T-helper 22 cell (primary cell): Measurements from ENCODE around the gene GALNT15.

Experiments used
- DNase-seq: peaks from one replicate; pipeline ENCODE4 v3.0.0-alpha.2; 2020; ENCODE audit warnings: low read depth

Gene GALNT15

GRCh38 chr3:16168211-16168610 lies 6.3 kb upstream of the GALNT15 start:
- no peak for DNase-seq

GRCh38 chr3:16171009-16171408 lies 3.5 kb upstream of the GALNT15 start:
- no peak for DNase-seq

GRCh38 chr3:16171825-16172224 lies 2.7 kb upstream of the GALNT15 start:
- DNase-seq, result no peak

- no peak for DNase-seq
Measured at GRCh38 chr3:16173283-16174025, 1.0 kb upstream of the GALNT15 start.

- no peak for DNase-seq
Measured at GRCh38 chr3:16174026-16174355, 489 bp upstream of the GALNT15 start.

GRCh38 chr3:16174976-16175901 lies 759 bp downstream of the GALNT15 start:
- no peak for DNase-seq

- no peak for DNase-seq
Measured at GRCh38 chr3:16176391-16177030, 2.0 kb downstream of the GALNT15 start.

GRCh38 chr3:16177382-16177781 lies 2.9 kb downstream of the GALNT15 start:
- no peak for DNase-seq

GRCh38 chr3:16177962-16178627 lies 3.6 kb downstream of the GALNT15 start:
- DNase-seq, result peak; percentile 11

GRCh38 chr3:16178628-16178988 lies 4.1 kb downstream of the GALNT15 start:
- no peak for DNase-seq

- DNase-seq, result no peak
Measured at GRCh38 chr3:16179261-16179660, 4.8 kb downstream of the GALNT15 start.

- DNase-seq, result no peak
Measured at GRCh38 chr3:16179771-16180736, 5.6 kb downstream of the GALNT15 start.

GRCh38 chr3:16180737-16181134 lies 6.3 kb downstream of the GALNT15 start:
- DNase-seq, result no peak

- DNase-seq, result no peak
Measured at GRCh38 chr3:16181361-16181760, 6.9 kb downstream of the GALNT15 start.

- DNase-seq, result no peak
Measured at GRCh38 chr3:16182183-16182582, 7.7 kb downstream of the GALNT15 start.

GRCh38 chr3:16182612-16183011 lies 8.1 kb downstream of the GALNT15 start:
- no peak for DNase-seq

- no peak for DNase-seq
Measured at GRCh38 chr3:16183082-16183481, 8.6 kb downstream of the GALNT15 start.

GRCh38 chr3:16183601-16184270 lies 9.3 kb downstream of the GALNT15 start:
- no peak for DNase-seq

- no peak for DNase-seq
Measured at GRCh38 chr3:16186086-16186485, 11.6 kb downstream of the GALNT15 start.

- no peak for DNase-seq
Measured at GRCh38 chr3:16186565-16186964, 12.1 kb downstream of the GALNT15 start.
